HL-60/S4 treated with phorbol 12-myristate 13-acetate at 8.2 ng/mL for 4 days and 3 days (cell line): ENCODE data around the gene SLC16A9.
"Not testable (repeated sequence)": the region's sequence is repeated elsewhere in the genome, so short reads cannot be mapped to it uniquely, and the experiment has no call there.

Experiments used
- in situ Hi-C: fragments of 300-500 bp; cut with MboI; formaldehyde crosslinking; loops from 2 replicates; pipeline ENCODE4 v1.15.0; 2022; ENCODE audit warnings: low sequenced_read_pairs

Gene SLC16A9, protein sequence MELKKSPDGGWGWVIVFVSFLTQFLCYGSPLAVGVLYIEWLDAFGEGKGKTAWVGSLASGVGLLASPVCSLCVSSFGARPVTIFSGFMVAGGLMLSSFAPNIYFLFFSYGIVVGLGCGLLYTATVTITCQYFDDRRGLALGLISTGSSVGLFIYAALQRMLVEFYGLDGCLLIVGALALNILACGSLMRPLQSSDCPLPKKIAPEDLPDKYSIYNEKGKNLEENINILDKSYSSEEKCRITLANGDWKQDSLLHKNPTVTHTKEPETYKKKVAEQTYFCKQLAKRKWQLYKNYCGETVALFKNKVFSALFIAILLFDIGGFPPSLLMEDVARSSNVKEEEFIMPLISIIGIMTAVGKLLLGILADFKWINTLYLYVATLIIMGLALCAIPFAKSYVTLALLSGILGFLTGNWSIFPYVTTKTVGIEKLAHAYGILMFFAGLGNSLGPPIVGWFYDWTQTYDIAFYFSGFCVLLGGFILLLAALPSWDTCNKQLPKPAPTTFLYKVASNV

DNA sequence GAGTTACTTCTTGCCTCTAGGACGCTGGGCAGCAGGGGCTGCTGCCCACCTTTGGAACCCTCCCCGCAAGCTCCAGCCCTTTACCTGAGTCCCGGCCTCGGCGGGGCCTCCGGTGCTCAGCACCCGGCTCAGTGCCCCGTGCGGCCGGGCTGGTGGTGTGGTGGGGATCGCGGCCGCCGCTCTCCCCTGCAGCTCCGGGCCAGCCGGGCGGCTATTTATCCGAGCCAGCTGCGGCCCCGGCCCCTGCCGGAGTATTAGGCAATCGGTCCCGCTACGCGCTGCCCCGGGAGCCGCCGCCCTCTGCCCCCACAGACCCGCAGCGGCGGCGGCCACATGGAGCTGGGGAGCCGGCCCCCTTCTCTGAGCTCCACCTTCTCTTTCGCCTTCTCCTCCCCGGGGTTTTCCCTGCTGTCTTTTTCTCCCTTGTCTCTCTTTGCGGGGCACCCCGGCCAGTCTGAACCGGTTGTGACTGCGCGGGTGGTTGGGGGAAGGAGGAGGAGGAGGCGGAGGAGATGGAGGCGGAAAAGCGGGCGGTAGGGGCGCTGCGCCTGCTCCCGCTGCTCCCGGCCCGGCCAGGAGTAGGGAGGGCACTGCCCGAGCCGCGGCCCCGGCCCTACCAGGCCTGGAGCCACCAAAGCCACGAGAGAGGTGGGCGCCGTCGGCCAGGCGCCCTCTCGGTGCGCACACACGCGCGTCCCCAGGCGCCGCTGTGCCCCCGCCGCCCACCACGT is at the start of gene SLC16A9:
SLC16A9 (minus strand) TSS at position 456 of the 731 bp plus-strand sequence. CDS start 25,559 bp downstream, outside the sequence.
- in situ Hi-C loops = no loop called here

DNA sequence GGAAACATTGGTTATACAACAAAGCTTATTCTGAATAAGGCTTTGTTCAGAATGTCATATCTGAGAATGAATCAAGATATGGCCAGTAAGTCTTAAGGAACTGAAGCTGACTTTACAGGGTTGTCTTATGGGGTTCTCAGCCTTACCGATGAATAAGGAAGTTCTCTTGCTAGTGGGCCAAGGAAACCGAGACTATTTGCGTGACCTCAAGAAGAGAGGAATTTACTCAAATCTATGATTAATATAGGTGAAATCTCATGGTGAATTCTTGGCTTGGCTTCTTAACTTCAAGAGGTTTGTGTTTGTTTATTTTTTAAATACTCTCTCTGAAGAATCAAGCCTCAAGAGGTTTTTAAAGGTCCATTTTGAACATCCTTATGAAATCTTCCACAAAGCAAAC is 48.3 kb upstream of the SLC16A9 start:
- in situ Hi-C loops = no loop called here

DNA sequence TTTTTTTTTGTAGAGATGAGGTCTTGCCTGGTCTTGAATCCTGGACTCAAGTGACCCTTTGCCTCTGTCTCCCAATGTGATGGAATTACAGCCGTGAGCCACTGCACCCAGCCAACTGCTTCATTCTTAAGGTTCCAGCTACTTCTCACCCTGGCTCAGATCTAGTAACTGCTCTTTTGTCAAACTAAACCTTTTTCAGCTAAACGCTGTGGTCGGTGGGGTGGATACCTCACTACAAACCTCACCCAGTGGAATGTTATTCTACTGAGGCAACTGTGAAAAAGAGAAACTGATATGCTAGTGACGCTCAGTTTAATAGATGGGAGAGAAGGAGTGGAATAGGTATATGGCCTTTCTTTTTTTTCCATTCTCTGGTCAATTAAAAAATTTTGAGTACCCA is 45.3 kb upstream of the SLC16A9 start:
- in situ Hi-C loops = no loop called here

DNA sequence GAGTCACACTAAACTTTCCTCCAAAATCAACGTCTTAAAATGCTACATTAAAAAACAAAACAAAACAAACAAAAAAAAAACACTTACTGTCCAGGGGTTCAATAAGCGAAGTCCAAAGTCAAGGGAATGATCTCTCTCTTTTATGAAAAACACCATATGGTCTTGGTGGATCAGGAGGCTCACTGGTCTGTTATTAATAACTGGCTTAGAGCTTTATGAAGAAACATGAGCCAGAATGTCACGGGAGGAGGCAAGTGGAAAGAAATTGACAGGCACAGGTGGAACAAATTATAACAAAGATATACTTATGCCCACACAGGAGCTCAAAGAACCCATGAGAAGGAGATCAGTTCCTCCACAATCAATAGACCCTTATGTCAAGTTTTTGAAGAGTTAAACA is 43.6 kb upstream of the SLC16A9 start, which contains the start of gene MRLN:
MRLN (minus strand) TSS at position 189 of the 400 bp plus-strand sequence.
- in situ Hi-C loops = no loop called here

DNA sequence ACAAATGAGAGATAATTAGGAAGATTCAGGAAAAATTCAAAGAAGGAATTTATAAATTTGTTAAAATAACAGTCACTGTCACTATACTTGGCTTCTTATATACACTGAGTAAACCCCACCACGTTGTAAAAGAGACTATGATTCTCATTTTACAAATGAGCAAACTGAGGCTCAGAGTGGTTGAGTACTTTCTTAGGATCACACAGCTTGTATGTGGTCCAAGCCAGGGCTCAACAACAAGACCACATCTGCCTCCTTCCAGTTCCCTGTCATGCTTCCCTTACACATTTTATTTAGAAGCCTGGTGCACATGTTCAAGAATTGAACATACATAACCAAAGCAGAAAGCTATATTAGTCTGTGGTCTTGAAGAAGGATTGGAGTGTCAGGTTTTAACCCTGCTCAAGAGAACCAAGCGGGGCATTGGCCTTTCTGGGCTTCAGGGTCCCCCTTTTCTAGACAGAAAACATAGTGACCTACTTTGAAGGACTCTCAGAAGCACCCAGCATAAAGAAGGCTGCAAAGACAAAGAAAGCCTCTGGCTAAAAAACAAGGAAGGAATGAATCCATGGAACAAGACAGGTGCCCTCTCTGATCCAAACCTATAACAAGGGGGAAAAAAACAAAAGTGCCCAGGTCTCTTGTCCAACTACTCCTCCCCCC is 42.8 kb upstream of the SLC16A9 start:
- in situ Hi-C loops = no loop called here

DNA sequence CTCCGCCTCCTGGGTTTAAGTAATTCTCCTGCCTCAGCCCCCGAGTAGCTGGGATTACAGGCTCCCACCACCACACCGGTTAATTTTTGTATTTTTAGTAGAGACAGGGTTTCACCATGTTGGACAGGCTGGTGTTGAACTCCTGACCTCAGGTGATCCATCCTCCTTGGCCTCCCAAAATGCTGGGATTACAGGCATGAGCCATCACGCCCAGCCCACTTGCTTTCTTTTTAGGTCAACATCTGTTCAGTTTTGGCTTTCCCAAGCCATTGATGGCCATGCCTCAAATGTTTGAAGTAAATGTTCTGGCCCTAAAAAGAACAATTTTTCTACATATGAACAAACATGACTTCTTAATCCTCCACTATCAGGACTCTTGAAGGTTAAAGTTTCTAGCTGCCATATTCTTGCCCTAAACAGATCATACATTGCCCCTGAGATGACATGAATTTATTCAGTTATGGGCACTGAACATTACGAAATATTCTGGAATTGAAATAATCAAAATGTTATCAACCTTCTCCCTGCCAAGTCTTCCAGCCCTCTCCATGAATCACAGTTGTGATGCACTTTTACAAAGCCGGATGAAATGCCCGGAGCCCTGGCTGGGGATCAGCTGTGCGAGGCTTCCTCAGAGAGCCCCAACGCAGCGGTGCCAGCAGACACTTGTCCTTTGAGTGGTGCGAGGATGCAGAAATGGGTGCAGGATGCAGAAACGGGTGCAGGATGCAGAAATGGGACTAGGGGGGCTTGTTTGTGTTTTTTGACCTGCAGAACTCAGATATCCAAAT is 40.7 kb upstream of the SLC16A9 start:
- in situ Hi-C loops = no loop called here

GRCh38 chr10:59748834-59749233 is 39.2 kb upstream of the SLC16A9 start:
- in situ Hi-C loops = no loop called here

DNA sequence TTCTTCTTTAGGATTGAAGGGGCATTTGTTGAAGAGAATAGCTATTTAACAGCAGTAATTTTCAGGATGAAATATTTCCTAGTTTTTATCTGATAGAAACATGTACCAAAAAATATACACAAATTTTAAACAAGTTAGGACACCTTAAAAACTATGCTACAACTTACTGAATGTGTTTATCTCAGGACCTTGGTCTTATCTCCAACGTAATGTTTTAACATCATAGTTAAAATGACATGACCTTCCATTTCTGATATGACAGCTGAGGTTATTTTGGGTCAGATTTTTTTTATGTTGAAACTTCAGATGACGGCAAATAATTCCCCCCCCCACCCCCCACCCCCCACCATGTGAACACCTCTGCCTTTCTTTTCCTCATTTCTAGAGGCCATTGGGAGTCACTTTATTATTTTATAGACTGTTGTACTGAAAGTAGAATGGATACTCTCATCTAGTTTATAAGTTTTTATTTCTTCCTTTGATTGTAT is 35.6 kb upstream of the SLC16A9 start:
- in situ Hi-C loops = no loop called here

DNA sequence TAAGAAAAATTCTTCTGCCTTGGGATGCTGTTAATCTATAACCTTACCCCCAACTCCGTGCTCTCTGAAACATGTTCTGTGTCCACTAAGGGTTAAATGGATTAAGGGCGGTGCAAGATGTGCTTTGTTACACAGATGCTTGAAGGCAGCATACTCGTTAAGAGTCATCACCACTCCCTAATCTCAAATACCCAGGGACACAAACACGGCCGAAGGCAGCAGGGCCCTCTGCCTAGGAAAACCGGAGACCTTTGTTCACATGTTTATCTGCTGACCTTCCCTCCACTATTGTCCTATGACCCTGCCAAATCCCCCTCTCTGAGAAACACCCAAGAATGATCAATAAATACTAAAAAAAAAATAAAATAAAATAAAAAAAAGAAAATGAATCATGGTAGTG is 35.1 kb upstream of the SLC16A9 start:
- in situ Hi-C loops = not testable (repeated sequence)

GRCh38 chr10:59744156-59744555 is 34.5 kb upstream of the SLC16A9 start:
- in situ Hi-C loops = not testable (repeated sequence)

DNA sequence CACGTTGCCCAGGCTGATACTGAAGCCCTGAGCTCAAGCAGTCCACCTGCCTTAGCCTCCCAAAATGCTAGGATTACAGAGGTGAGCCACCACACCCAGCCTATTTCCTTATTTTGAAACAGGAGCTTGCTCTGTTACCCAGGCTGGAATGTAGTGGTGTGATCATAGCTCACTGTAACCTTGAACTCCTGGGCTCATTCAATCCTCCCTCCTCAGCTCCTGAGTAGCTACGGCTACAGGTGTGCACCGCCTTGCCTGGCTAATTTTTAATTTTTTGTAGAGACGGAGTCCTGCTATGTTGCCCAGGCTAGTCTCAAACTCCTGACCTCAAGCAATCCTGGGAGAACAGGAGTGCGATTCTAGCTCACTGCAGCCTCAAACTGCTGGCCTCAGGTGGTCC is 31.9 kb upstream of the SLC16A9 start:
- in situ Hi-C loops = no loop called here

DNA sequence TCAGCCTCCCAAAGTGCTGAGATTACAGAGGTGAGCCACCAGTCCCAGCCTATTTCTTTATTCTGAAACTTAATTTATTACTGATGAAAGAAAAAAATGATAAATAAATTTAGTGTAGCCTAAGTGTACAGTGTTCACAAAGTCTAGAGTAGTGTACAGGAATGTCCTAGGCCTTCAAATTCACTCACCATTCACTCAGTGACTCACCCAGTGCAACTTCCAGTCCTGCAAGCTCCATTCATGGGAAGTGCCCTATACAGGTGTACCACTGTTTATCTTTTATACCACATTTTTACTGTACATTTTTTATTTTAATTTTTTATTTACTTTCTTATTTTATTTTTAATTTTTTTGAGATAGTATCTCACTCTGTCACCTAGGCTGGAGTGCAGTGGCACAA is 31.4 kb upstream of the SLC16A9 start:
- in situ Hi-C loops = no loop called here

DNA sequence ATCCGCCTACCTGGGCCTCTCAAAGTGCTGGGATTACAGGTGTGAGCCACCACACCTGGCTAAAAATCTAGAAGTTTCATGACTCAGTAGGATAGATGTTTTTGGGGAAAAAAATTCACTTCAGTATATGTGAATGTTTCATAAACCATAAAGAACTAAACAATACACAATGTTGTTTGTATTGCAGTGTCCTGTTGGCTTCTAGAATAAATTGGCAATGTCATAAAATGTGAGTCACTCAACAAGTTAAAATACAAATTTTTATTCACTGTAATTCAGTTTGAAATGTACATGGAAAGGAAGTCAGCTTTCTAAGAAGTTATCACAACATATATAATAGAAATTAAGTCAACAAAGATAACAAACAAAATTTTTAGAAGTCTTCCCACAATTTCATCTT is 27.1 kb upstream of the SLC16A9 start:
- in situ Hi-C loops = no loop called here

- in situ Hi-C loops = no loop called here
Measured at GRCh38 chr10:59735296-59735695, 25.6 kb upstream of the SLC16A9 start.

DNA sequence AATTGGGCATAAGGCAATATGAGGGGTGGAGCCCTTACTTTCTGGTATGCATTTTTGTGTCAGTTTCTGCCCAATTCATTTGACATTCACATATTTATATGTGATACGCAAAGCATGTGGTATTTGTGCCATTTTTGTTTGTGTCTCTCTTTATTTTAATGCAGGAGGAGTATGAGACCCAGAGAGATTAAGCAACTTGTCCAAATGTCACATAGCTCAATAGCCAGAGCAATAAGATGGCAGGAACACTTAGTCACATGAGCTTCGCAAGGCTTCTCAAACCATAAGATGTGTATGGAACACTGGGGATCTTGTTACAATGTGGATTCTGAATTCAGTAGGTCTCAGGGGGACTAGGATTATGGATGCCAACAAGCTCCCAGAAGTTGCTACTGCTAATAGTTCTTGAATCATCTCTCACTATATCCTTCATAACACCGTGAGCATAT is 24.4 kb upstream of the SLC16A9 start:
- in situ Hi-C loops = no loop called here

DNA sequence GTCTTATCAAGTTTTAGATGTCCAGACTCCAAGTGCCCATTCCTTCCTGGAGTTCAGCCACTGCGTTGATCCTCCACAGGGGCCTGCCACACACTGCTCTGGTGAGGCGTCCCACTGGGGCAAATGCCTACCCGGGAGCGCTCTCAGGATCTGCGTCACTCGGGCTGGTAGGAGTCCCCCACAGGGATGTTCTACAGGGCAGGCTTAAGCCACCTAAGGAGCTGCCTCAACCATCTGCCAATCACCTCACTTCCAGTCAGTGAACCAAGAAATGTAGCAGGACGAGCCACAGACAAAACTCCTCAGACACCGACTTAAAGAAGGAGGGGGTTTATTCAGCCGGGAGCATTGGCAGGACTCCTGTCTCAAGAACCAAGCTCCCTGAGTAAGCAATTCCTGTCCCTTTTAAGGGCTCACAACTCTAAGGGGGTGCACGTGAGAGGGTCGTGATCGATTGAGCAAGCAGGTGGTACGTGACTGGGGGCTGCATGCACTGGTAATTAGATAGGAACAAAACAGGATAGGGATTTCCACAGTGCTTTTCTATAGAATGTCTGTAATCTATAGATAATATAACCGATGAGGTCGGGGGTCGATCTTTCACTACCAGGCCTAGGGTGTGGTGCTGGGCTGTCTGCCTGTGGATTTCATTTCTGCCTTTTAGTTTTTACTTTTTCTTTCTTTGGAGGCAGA is 23.8 kb upstream of the SLC16A9 start:
- in situ Hi-C loops = not testable (repeated sequence)

GRCh38 chr10:59732849-59733248 is 23.2 kb upstream of the SLC16A9 start:
- in situ Hi-C loops = not testable (repeated sequence)

DNA sequence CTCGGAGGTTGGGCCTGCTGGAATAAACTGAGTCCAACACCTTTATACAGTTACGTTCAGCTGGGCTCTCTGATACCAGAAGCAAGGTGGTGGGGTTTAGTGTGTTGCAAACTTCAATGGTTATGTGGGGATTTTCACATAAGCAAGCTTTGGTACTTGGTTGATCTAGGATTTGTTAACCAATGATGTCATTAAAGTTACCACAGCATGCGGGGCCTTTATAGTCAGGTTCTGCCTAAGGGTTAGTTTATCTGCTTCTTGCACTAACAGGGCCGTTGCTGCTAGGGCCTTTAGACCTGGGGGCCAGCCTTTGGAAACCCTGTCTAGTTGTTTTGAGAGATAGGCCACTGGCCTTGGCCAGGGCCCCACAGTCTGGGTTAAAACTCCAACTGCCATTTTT is 19.5 kb upstream of the SLC16A9 start:
- in situ Hi-C loops = not testable (repeated sequence)

DNA sequence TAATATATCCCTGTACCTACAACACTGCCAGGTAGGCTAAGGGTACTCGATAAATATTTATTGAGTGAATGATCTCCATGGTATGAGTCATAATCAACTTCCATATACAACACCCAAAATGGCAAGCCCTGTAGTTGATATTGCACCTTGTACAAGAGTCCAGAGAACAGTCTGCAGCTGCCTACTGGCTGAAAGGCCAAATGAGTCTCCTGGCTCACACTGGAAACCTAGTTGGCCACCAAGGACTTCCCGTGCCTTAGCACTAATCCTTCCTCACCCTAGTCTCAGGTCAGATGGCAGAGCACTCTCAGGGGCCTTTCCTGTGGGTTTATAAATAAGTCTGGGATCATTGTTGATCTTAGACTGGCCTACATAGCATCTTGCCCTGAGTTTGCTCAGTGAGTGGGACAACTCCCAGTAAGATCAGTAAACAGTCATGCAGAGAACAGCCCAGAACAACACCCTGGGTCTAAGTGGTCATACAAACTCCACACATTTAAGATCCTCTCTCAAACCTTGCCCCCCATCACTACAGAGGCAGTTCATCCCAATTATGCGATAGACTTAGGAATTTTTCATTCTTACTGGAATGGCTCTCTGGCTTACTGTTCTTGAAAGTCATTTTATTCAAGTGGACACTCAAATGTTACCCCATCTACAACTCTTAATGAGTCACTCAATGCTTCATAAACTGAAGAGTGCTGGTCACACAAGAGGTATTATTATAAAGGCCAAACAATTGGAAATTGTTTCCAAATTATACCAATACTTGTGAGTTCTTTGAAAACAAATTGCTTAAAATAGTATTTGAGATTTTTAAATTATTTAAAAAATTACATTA is 14.7 kb upstream of the SLC16A9 start:
- in situ Hi-C loops = no loop called here
